Mesendoderm (in vitro differentiated cells): ENCODE results near the gene SPECC1L.

ENCODE experiments used
- DNase-seq: peaks from one replicate; pipeline ENCODE4 v3.0.0; 2013
- H2AK5ac ChIP-seq: 2 replicates; pipeline ENCODE4 v1.6.1; 2013; ENCODE audit warnings: low read length, inconsistent platforms
- H2BK120ac ChIP-seq: 2 replicates; pipeline ENCODE4 v1.6.1; 2013; ENCODE audit warnings: low read depth, mild to moderate bottlenecking, low read length, moderate library complexity, mixed read lengths
- H2BK15ac ChIP-seq: replicated peaks from 2 replicates; pipeline ENCODE4 v1.6.1; 2013; ENCODE audit warnings: low read depth, mild to moderate bottlenecking, moderate library complexity
- H2BK5ac ChIP-seq: 2 replicates; pipeline ENCODE4 v1.6.1; 2013; ENCODE audit warnings: low read length, inconsistent platforms
- H3K18ac ChIP-seq: 2 replicates; pipeline ENCODE4 v1.6.1; 2013; ENCODE audit warnings: mild to moderate bottlenecking, low read length, mixed read lengths
- H3K23ac ChIP-seq: one replicate; pipeline ENCODE4 v1.6.1; 2013; ENCODE audit warnings: low read length
- H3K27ac ChIP-seq: 2 replicates; pipeline ENCODE4 v1.5.1; 2013; ENCODE audit warnings: low read depth, mild to moderate bottlenecking, inconsistent platforms, low read length, moderate library complexity
- H3K27me3 ChIP-seq: 2 replicates; pipeline ENCODE4 v1.6.1; 2013; ENCODE audit warnings: low read length, control low read depth, mild to moderate bottlenecking, inconsistent platforms; ENCODE audit not compliant: insufficient read depth, poor library complexity
- H3K36me3 ChIP-seq: 2 replicates; pipeline ENCODE4 v1.6.1; 2013; ENCODE audit warnings: low read length, inconsistent platforms; ENCODE audit not compliant: control insufficient read depth, insufficient read depth
- H3K4ac ChIP-seq: one replicate; pipeline ENCODE4 v1.6.1; 2013; ENCODE audit warnings: low read depth, mild to moderate bottlenecking, low read length, moderate library complexity
- H3K4me1 ChIP-seq: 2 replicates; pipeline ENCODE4 v1.6.1; 2013; ENCODE audit warnings: low read depth, low read length, inconsistent platforms; ENCODE audit not compliant: control insufficient read depth
- H3K4me2 ChIP-seq: 2 replicates; pipeline ENCODE4 v1.6.1; 2013; ENCODE audit warnings: low read length
- H3K4me3 ChIP-seq: 2 replicates; pipeline ENCODE4 v1.5.1; 2013; ENCODE audit warnings: mild to moderate bottlenecking, low read length
- H3K56ac ChIP-seq: one replicate; pipeline ENCODE4 v1.6.1; 2013; ENCODE audit warnings: low read length
- H3K79me1 ChIP-seq: 2 replicates; pipeline ENCODE4 v1.6.1; 2013; ENCODE audit warnings: low read length, inconsistent platforms
- H3K79me2 ChIP-seq: 2 replicates; pipeline ENCODE4 v1.6.1; 2013; ENCODE audit warnings: mild to moderate bottlenecking, low read length; ENCODE audit not compliant: control insufficient read depth, insufficient read depth
- H3K9ac ChIP-seq: 2 replicates; pipeline ENCODE4 v1.6.1; 2013; ENCODE audit warnings: low read length, inconsistent platforms
- H4K5ac ChIP-seq: one replicate; pipeline ENCODE4 v1.6.1; 2013; ENCODE audit warnings: low read length
- H4K8ac ChIP-seq: one replicate; pipeline ENCODE4 v1.6.1; 2013; ENCODE audit warnings: low read depth, mild to moderate bottlenecking, control low read depth, low read length, moderate library complexity
- WGBS: extraction: QIAGEN DNeasy Blood & Tissue Kit; methylation state at CpG from one replicate; pipeline ENCODE4 v1.1.7; 2013; ENCODE audit warnings: low lambda C conversion rate, missing lambda C conversion rate; ENCODE audit not compliant: insufficient coverage; ENCODE audit errors: extremely low coverage; 5-methylcytosine and 5-hydroxymethylcytosine counted together

SPECC1L gene

GRCh38 chr22:24376586-24376985, 106.0 kb downstream of the SPECC1L start:
- H3K56ac ChIP-seq: no peak overlapping the region
- no peak overlapping the region for H3K9ac ChIP-seq
- no peaks in the 10 kb centered on the region for H3K4me1 ChIP-seq
- H2AK5ac ChIP-seq: no peak overlapping the region
- H3K27ac ChIP-seq: no peak overlapping the region
- no peak overlapping the region for H2BK15ac ChIP-seq
- H3K18ac ChIP-seq: no peak overlapping the region
- no peaks in the 10 kb centered on the region for H3K79me1 ChIP-seq
- no peaks in the 10 kb centered on the region for H3K27me3 ChIP-seq
- no peak overlapping the region for H3K23ac ChIP-seq
- H4K5ac ChIP-seq: no peak overlapping the region
- no peaks in the 10 kb centered on the region for H3K79me2 ChIP-seq
- no peak overlapping the region for H3K4me2 ChIP-seq
- no peak for DNase-seq
- no peak overlapping the region for H2BK5ac ChIP-seq
- no peak overlapping the region for H3K4me3 ChIP-seq
- H3K4ac ChIP-seq: no peak overlapping the region
- no peak overlapping the region for H2BK120ac ChIP-seq
- H4K8ac ChIP-seq: no peak overlapping the region
- WGBS: no CpG with 5 or more reads among the region's 3 CpGs
- H3K36me3 ChIP-seq: peaks cover 2% of the 10 kb centered on the region

GRCh38 chr22:24379536-24379935, 108.9 kb downstream of the SPECC1L start:
- H4K8ac ChIP-seq: no peak overlapping the region
- no peak overlapping the region for H3K4me3 ChIP-seq
- H3K36me3 ChIP-seq: no peaks in the 10 kb centered on the region
- no peak overlapping the region for H2BK5ac ChIP-seq
- no peak overlapping the region for H4K5ac ChIP-seq
- no CpG with 5 or more reads among the region's 2 CpGs for WGBS
- no peak for DNase-seq
- H3K27me3 ChIP-seq: no peaks in the 10 kb centered on the region
- no peak overlapping the region for H3K4me2 ChIP-seq
- no peak overlapping the region for H3K27ac ChIP-seq
- H3K18ac ChIP-seq: no peak overlapping the region
- H3K9ac ChIP-seq: no peak overlapping the region
- H2AK5ac ChIP-seq: no peak overlapping the region
- H3K23ac ChIP-seq: no peak overlapping the region
- no peak overlapping the region for H3K4ac ChIP-seq
- no peak overlapping the region for H2BK120ac ChIP-seq
- H3K79me1 ChIP-seq: no peaks in the 10 kb centered on the region
- no peaks in the 10 kb centered on the region for H3K4me1 ChIP-seq
- H2BK15ac ChIP-seq: no peak overlapping the region
- no peak overlapping the region for H3K56ac ChIP-seq
- H3K79me2 ChIP-seq: no peaks in the 10 kb centered on the region

- no peaks in the 10 kb centered on the region for H3K79me1 ChIP-seq
- no peak overlapping the region for H2AK5ac ChIP-seq
- no peak for DNase-seq
- WGBS: no CpG with 5 or more reads among the region's 7 CpGs
- H2BK120ac ChIP-seq: no peak overlapping the region
- no peak overlapping the region for H3K4me3 ChIP-seq
- H3K23ac ChIP-seq: no peak overlapping the region
- H3K56ac ChIP-seq: no peak overlapping the region
- H4K5ac ChIP-seq: no peak overlapping the region
- no peak overlapping the region for H3K9ac ChIP-seq
- H3K27ac ChIP-seq: no peak overlapping the region
- no peaks in the 10 kb centered on the region for H3K27me3 ChIP-seq
- no peak overlapping the region for H2BK15ac ChIP-seq
- no peak overlapping the region for H3K18ac ChIP-seq
- no peaks in the 10 kb centered on the region for H3K36me3 ChIP-seq
- no peak overlapping the region for H3K4me2 ChIP-seq
- H3K4ac ChIP-seq: no peak overlapping the region
- no peak overlapping the region for H2BK5ac ChIP-seq
- H3K4me1 ChIP-seq: no peaks in the 10 kb centered on the region
- no peak overlapping the region for H4K8ac ChIP-seq
- no peaks in the 10 kb centered on the region for H3K79me2 ChIP-seq
Measured at GRCh38 chr22:24380220-24380904, 109.7 kb downstream of the SPECC1L start.

- Histone ChIP-seq H3K79me1 (no peaks in the 10 kb centered on the region), H2BK5ac (no peak overlapping the region), H3K36me3 (no peaks in the 10 kb centered on the region), H3K4me2 (no peak overlapping the region), H3K9ac (no peak overlapping the region), H2BK120ac (no peak overlapping the region), H2BK15ac (no peak overlapping the region), H3K4ac (no peak overlapping the region), H3K27me3 (no peaks in the 10 kb centered on the region), H3K23ac (no peak overlapping the region), H3K27ac (no peak overlapping the region), H4K5ac (no peak overlapping the region), H3K18ac (no peak overlapping the region), H3K79me2 (no peaks in the 10 kb centered on the region), H4K8ac (no peak overlapping the region), H3K4me3 (no peak overlapping the region), H3K56ac (no peak overlapping the region), H2AK5ac (no peak overlapping the region), H3K4me1 (no peaks in the 10 kb centered on the region)
- DNase-seq: no peak
- WGBS: no CpG with 5 or more reads among the region's 1 CpG
Measured at GRCh38 chr22:24380905-24381230, 110.2 kb downstream of the SPECC1L start.

- H3K4me1 ChIP-seq: no peaks in the 10 kb centered on the region
- no peak overlapping the region for H2BK15ac ChIP-seq
- no peak overlapping the region for H3K4me2 ChIP-seq
- no peak for DNase-seq
- no CpG with 5 or more reads among the region's 2 CpGs for WGBS
- H2BK5ac ChIP-seq: no peak overlapping the region
- no peak overlapping the region for H3K9ac ChIP-seq
- H3K27ac ChIP-seq: no peak overlapping the region
- no peak overlapping the region for H2BK120ac ChIP-seq
- H3K79me1 ChIP-seq: no peaks in the 10 kb centered on the region
- H3K23ac ChIP-seq: no peak overlapping the region
- no peak overlapping the region for H3K56ac ChIP-seq
- no peak overlapping the region for H4K5ac ChIP-seq
- no peak overlapping the region for H3K4ac ChIP-seq
- H3K27me3 ChIP-seq: no peaks in the 10 kb centered on the region
- H2AK5ac ChIP-seq: no peak overlapping the region
- H3K79me2 ChIP-seq: no peaks in the 10 kb centered on the region
- no peak overlapping the region for H3K18ac ChIP-seq
- no peak overlapping the region for H4K8ac ChIP-seq
- H3K36me3 ChIP-seq: no peaks in the 10 kb centered on the region
- H3K4me3 ChIP-seq: no peak overlapping the region
Measured at GRCh38 chr22:24383061-24383460, 112.4 kb downstream of the SPECC1L start.

GRCh38 chr22:24384131-24384530, 113.5 kb downstream of the SPECC1L start:
- Histone ChIP-seq H3K4ac (no peak overlapping the region), H3K4me1 (no peaks in the 10 kb centered on the region), H2AK5ac (no peak overlapping the region), H4K8ac (no peak overlapping the region), H3K27me3 (no peaks in the 10 kb centered on the region), H3K36me3 (no peaks in the 10 kb centered on the region), H3K9ac (no peak overlapping the region), H3K27ac (no peak overlapping the region), H4K5ac (no peak overlapping the region), H3K4me2 (no peak overlapping the region), H3K79me1 (no peaks in the 10 kb centered on the region), H2BK5ac (no peak overlapping the region), H3K56ac (no peak overlapping the region), H3K18ac (no peak overlapping the region), H3K23ac (no peak overlapping the region), H2BK120ac (no peak overlapping the region), H2BK15ac (no peak overlapping the region), H3K79me2 (no peaks in the 10 kb centered on the region), H3K4me3 (no peak overlapping the region)
- no CpG with 5 or more reads among the region's 1 CpG for WGBS
- DNase-seq: no peak
